Fibroblast of the conjunctiva (primary cell): ENCODE results near the gene PDE8B.
"Not testable (repeated sequence)": the region's sequence is repeated elsewhere in the genome, so short reads cannot be mapped to it uniquely, and the experiment has no call there.

Experiments used
- DNase-seq: peaks from one replicate; pipeline ENCODE4 v3.0.0-alpha.2; 2010; ENCODE audit warnings: low read depth

Gene PDE8B

DNA sequence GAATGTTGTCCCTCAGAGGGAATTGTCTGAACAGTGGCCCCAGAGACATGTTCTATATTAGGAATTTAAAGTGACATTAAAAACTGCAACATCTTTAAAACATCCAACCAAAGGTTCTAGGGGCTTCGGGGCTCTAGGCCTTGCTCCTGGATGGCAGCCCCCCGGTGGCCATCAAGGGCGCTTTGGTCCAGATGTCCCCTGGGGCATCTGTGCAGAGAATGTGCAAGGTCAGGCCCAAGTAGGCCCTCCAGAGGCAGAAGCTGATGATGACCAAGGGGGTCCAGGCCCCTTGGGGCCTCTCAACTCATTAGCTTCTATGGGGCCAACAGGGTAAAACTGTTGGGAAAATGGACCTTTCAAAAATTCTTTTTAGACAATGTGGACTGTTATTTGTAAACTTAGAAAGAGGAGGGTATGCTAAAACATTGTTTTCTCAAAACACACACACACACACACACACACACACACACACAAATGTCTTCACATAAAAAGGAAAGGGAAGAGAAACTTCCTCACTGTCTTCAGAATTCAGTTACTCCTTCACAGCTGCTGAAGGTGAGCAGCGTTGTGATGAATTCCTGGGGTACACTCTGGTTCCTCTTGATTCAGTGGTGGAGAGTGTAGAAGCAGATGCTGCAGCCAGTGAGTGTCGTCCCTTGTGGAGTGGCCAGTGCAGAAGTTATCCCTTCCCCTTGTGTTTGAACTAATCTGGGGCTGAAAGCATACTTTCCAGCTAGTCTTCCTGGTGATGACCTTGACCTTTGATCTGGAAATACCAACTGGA lies 156.4 kb downstream of the PDE8B start:
- DNase-seq: no peak

DNA sequence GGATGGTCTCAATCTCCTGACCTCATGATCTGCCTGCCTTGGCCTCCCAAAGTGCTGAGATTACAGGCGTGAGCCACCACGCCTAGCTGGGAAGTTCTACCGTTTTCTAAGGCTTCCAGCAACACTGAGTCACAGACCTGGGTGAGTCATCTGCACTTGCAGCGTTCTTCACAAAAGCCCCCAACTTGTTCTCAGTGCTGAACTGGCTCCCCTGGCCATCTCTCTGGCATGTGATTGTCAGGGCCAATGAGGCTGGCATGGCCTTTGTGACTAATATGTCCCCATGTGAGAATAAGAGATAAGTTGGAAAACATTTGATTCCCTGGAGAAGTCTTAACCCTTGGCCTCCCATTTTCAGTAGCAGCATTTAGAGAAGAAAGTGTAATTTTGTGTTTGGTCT lies 157.3 kb downstream of the PDE8B start:
- no peak for DNase-seq

DNA sequence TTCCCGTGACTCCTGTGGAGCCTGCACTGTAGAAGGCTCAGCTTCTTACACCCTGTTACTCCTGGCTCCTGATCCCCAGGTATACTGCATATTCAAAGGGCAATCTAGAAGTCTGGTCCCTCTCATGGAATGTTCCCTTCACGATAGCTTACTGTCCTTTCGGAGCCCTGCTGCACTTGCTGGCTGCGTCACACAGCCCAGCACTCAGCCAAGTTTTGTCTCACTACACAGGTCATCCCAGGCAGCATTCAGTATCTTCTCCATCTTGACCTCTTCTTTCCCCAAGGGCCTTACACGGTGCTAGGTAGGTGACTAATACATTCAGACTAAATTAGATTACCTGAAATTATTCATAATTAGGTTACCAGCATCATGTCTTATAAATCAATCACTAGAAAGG lies 157.9 kb downstream of the PDE8B start:
- no peak for DNase-seq

DNA sequence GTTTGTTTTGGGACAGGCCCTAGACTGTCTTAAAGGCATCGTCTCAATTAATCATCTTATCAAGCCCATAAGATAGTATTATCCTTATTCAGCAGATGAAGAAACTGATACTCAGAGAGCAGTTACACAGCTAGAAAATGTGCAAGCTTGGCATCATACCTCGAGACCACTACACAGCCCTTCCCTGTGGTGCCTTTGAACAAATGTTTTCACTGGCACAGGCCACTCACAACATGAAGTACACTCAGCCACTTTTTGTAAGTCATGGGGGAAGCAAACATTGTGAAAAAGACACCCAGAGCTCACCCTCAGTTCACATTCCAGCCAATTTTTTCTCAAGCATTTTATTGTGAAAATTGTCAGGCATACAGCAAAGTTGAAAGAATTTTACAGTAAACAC lies 159.1 kb downstream of the PDE8B start:
- DNase-seq: no peak

DNA sequence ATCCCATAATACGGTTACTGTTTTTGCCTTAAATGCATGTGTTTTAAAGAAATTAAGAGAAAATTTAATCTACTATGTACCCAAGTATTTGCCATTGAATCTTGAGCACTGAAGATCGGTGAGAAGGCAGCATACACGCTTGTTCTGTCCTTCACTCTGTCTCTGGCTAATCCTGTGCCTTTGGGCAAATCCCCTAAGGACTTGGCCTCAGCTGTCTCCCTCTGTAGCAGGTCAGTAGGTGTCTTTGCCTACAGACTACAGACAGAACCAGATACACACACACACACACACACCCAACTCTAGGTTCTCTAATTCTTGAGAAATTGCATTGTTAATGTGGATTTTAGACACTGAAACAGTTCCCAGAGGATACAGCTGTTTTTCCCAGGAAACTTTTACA lies 164.2 kb downstream of the PDE8B start:
- DNase-seq: no peak

DNA sequence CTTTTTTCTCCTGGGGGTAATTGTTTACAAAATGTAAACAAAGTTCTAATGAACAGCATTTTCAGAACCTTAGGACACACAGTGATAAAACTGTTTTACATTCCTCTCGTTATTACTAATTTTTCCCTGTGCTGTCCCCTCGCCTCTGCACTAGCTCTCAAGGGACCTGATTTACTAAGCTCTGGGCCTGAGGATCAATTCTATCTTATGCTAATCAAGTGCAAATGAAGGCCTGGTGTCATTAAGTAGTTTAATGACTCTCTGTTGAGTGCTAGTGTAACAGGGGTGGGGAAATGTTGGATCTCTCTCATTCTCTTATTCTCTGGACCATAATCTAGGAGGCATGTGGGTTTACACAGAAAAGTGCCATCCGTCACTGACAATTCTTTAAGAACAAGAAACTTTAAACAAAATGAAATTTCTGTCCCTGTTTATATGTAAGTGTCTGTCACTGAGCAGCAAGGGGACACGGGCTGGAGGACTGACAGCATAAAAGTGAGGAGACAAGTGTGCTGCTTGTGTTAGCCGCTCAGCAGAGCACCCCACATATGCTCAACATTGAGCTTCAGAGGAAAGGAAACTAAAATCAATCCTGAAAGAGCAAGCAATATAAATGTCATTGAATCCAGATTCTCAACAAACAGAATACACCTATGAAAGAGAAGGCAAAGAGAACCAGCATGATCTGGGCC lies 166.3 kb downstream of the PDE8B start:
- no peak for DNase-seq

DNA sequence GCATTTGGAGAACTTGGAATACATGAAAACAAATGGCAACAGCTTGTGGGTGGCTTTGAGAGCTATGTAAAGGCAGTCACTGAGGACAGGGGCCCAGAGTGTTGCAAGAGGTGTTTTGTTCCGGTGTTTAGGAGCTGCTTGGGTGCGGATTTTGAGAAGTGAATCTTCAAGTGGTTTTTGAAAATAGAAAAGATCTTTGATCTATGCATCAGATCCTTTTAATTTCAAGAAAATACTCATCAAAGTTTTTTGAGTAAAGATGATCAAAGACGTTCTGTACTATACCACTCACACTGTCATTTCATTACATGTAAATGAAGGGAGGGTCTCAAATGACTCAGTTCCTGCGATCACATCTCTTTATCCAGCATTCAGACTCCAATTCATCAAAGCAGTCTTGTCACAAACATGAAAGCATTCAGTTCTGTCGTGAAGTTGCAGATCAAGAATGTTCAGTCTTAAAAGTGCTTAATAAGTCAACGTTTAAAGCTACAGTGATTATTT lies 169.1 kb downstream of the PDE8B start:
- DNase-seq: no peak

DNA sequence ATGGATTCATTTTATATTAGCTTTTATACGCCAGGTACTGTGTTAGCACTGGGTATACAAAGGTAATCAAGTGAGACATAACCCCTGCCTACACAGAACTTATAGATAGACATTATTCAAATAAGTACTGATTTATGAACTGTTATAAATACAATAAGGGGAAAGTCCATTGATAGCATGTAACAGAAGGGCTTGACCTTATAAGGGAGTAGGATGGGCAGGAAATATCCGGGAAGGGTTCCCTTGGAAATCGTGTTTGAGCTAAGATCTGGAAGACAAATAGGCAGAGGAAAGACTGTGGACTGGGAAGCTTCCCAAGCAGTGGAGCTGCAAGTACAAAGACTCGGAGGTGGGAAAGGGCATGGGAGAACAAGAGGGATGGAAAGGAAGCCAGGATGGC lies 170.2 kb downstream of the PDE8B start:
- DNase-seq: no peak

DNA sequence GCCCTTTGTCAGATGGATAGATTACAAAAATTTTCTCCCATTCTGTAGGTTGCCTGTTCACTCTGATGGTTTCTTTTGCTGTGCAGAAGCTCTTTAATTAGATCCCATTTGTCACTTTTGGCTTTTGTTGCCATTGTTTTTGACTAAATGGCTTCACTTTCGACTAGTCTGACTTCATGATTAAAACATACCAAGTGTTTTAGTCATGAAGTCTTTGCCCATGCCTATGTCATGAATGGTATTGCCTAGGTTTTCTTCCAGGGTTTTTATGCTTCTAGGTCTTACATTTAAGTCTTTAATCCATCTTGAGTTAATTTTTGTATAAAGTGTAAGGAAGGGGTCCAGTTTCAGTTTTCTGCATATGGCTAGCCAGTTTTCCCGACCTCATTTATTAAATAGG lies 172.9 kb downstream of the PDE8B start:
- not testable (repeated sequence) for DNase-seq

DNA sequence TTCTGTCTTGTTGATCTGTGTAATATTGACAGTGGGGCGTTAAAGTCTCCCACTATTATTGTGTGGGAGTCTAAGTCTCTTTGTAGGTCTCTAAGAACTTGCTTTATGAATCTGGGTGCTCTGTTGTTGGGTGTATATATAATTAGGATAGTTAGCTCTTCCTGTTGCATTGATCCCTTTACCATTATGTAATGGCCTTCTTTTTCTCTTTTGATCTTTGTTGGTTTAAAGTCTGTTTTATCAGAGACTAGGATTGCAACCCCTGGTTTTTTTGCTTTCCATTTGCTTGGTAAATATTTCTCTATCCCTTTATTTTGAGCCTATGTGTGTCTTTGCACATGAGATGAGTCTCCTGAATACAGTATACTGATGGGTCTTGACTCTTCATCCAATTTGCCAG lies 175.9 kb downstream of the PDE8B start:
- DNase-seq: not testable (repeated sequence)

DNA sequence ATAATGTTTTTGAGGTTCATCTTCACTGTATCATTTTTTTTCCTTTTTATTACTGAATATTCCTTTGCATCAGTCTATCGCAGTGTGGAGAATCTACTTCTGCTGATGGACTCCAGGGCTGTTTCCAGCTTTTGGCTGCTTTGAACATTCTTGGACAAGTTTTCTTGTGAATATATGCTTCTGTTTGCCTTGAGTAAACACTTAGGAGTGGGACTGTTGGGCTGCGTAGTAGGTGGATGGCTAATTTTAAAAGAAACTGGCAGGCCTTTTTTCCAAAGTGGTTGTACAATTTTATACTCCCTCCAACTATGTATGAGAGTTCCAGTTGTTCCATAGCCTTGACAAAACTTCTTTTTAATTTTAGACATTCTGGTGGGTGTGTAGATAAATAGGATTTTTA lies 179.3 kb downstream of the PDE8B start:
- no peak for DNase-seq

DNA sequence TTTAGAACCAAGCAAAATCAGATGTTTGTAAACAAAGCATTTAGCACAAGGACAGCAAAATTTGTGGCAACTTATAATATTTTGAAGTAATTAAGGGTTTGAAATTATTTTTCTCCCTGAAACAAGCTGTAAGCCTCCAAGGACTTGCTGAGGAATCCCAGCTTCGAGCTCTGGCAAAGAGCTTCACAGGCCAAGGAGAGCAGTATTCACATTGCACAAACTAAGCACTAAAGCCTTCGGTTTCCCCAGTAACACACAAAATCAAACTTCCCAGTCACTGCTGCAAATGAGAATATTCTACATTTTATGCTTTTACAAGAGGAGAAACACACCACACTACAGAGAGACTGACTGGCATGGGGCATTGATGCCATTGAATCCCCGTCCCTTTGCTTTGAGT lies 179.7 kb downstream of the PDE8B start:
- no peak for DNase-seq

DNA sequence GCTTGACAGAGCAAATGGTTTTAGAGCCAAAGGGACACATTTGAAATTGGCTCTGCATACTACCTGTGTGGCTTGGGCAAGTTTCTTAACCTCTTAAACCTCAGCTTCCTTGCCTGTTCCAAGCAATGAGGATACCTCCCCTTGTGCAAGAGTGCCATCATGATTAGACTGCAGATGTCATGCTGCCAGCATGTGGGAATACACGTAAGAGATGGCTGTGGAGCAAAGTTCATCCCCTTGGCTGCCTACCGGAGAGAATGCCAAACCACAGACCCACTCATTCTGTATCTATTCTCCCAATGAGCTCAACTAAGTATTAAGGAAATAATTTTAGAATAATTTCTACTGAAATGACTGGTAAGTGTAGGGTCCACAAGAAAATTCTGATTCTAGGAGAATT lies 180.3 kb downstream of the PDE8B start:
- DNase-seq: peak; percentile 48

DNA sequence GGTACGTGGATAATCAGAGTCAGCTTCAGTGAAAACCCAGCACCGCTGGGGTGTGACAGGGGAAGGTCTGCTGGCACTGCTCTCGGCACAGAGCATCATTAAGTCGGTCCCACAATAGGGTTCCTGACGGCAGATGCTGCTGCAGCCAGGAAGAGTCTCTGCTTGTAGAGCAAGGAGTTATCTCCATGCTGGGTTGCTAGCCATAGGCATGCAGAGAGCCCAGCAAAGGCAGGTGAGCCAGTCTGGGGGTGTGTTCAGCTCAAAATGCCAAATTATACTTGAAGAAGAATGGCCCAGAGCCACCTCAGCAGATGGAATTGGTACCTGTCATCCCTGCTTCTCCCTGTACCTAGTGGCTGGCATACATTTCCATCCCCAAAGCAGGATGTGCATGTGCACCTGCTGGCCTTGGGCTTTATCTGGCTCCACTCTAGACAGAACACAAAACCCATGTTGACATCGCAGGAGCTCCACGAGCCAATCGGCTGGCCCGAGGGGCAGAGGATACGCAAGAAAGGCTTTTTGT lies 180.8 kb downstream of the PDE8B start:
- no peak for DNase-seq

DNA sequence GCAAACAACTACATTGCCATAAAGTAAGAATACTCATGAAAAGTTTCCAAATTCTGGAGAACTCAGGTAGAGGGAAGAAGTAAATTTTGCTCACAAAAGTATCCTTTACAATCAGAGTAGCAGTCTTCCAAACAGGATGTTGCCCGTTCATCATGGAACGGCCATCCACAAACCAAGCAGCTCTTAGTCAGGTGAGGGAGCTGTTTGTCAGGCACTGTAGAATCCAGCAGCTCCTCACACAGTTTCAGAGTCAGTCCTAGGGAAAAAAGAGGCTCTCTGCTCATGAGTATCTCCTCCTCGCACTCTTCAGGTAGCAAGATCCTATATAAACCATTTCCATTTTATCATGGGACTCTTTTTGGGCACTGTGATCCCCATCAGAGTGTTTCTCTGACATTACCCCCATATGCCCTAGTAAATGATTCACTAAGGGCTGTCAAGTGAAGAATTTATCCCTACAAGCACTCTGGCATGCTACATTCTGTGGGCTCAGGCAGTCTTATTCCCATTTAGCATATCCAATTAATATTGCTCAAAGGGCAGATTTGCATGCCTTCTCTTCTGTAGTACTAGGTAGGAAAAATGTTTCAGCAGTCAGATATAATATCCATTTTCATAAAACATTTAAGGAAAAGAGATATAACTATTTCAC lies 183.7 kb downstream of the PDE8B start:
- DNase-seq: no peak

DNA sequence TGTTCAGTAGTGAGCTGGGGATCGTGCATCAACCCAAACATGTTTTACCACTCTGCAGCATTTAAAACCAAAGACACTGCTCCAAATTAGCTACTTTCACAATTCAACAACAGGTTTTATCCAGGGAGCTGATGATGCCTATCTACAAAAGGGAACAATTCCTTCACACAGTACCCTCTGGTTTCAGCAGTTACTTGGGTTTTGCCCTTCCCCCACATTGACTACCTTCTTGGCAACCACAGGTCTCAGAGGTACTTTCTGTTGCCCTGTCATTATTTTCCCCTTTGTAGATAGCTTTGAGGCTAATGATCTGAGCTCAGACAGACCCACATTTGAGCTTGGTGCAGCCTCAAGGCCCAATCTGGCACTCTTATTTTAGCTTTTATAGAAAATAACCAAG lies 185.5 kb downstream of the PDE8B start:
- DNase-seq: no peak

DNA sequence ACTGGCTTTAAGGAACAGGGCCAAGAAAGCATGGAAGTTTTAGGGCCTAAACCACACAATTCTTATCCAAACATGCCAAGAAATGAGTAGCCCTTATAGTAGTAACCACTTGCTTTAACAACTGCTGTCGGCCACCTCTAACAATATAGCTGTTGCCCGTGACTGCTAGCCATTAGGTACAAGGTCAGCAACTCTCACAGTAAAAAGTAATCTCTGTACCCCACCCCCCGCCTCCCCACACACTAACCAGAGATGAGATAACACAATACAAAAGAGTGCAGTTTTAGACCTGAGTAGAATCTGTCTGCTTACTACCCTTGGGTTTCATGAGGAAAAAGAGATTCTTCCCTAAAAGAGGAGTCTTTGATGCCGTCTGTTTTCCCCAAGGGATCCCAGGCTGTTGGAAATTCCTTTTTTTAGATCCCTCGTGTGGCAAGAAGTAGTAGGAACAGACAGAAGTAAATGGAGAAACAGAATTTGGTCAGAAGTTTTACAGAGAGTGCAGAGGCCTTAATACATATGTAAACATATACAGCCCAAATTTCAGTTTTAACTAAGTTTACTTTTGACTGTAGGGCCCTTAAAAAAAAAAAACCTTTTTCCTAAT lies 187.3 kb downstream of the PDE8B start:
- no peak for DNase-seq

DNA sequence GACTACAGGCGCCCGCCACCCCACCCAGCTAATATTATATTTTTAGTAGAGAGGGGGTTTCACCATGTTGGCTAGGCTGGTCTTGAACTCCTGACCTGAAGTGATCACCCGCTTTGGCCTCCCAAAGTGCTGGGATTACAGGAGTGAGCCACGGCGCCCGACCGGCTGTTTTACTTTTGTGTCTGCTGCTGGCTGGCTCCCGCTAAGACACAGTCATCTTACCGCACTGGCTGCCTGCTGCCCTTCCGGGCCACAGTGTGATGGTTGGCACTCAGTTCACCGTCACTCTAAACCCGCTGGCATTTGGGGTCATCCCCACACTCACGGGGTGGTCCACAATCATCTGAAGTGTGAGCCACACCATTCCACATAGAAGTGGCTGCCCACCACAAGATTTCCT lies 188.0 kb downstream of the PDE8B start:
- DNase-seq: no peak

DNA sequence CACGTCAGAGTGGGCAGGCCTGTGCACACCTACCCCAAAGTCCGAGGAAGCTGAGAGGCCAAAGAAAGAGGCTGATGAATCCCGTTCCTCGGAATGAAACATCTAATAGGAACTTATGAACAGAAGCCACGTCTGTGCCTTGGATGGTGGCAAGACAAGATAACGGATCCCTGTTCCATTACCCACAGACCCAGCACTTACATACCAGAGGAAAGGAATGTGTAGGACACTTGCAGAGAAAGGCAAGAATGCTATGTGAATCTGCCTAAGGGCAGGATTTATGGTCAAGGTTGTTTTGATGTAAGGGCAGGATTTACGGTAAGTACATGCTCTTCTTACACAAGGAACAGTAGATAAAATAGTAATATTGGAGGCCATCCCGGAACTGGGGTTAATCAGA lies 188.4 kb downstream of the PDE8B start:
- DNase-seq: no peak

DNA sequence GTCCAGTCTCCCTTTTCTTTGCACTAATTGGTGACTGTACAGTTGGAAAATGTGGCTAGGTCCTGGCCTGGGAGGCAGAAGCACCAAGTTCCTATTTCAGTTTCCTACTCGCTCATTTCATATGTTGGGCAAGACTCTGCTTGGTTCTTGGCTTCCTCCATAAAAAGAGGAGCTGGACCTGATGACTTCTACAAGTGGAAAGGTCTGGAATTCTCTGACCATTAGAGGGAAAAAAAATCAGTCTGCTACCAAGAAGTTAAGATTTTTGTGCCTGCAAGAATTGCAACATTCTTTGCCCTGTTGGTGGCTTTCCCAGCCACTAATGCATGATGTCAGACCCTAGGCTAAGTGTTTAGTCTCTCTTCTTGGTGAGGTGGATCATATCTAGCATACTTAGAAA lies 190.2 kb downstream of the PDE8B start:
- DNase-seq: no peak

DNA sequence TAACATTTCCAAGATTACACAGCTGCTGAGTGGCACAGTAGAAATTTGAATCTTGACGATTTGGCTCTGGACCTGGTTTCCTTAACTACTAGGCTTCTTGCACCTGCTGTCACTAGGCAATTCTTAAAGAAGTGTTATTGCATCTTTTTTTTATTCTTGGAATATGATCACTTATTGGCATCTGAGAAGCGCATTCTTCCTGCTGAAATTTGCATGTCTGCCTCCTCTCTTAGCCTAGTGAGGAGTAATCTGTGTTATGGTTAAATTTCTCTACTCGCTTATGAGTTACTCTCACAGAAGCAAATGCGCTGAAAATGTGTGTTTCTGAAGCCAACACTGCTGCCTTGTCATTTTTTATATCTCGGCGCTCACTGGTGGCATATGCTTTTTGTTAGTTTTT lies 192.3 kb downstream of the PDE8B start:
- DNase-seq: no peak

DNA sequence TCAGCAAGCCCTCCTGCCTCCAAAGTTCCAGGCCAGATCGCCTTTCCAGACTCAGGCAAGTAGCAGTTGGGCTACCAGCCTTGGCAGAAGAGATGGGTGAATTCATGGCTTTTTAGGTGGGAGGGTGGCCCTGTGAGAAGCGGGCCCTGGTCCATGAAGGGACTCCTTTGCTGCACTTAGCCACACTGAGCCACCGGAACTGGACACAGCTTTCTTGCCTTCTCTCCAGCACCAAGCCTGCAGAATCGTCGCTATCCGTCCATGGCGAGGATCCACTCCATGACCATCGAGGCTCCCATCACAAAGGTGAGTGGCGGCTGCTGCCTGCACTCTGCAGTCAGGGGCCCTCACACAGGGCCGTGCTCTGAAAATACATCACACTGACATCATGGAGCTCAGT lies 196.7 kb downstream of the PDE8B start:
- DNase-seq: no peak
